Gastroesophageal sphincter (tissue), 3 donors: ENCODE results near the gene CDC5L.

Source experiments
- CTCF ChIP-seq, 4 experiments: fragments of 200-600 bp in 2 of 4; fragments of 450-650 bp in 2 of 4; sonication (generic) in 1 of 4; IDR thresholded peaks; one replicate each; pipeline ENCODE4 v1.5.1; 2017 to 2019; ENCODE audit warnings: antibody characterized with exemption in 4 of 4, mild to moderate bottlenecking in 2 of 4, moderate library complexity in 2 of 4
- EP300 ChIP-seq: sonication (generic); formaldehyde crosslinking; IDR thresholded peaks from one replicate; pipeline ENCODE4 v1.6.1; 2017; ENCODE audit warnings: antibody characterized with exemption, mild to moderate bottlenecking
- POLR2A ChIP-seq, 2 donors: fragments of 450-650 bp; IDR thresholded peaks; one replicate each; pipeline ENCODE4 v1.6.1; 2017; ENCODE audit warnings: antibody characterized with exemption in 2 of 2, mild to moderate bottlenecking in 2 of 2, moderate library complexity in 1 of 2
- POLR2AphosphoS5 ChIP-seq: sonication (generic); formaldehyde crosslinking; IDR thresholded peaks from one replicate; pipeline ENCODE4 v1.6.1; 2017; ENCODE audit warnings: antibody characterized with exemption

- no peak for TF ChIP-seq CTCF (IDR thresholded peaks at IDR 0.05)
- TF ChIP-seq POLR2A (IDR thresholded peaks at IDR 0.05), result no peak
- TF ChIP-seq EP300, result no peak
- no peak for TF ChIP-seq POLR2AphosphoS5
These were observed 45.0 kb upstream of the CDC5L start, which contains the start of gene SPATS1 for GRCh38 chr6:44342489-44342888.
